AG10803 (cell line): ENCODE data around the gene SMYD3.
A peak's percentile ranks its signal among the peaks of the same experiment; 100 is the strongest.

ENCODE experiments used
- DNase-seq: peaks from one replicate; pipeline ENCODE4 v3.0.0; 2010; ENCODE audit warnings: low read depth
- H3K4me3 ChIP-seq: 2 replicates; pipeline ENCODE4 v1.5.1; 2011; ENCODE audit warnings: mild to moderate bottlenecking, low read length, control low read depth
- TF ChIP-seq, protein P1 (sequence below): conservative IDR thresholded peaks from 2 replicates; pipeline ENCODE4 v1.5.1; 2011; ENCODE audit warnings: mild to moderate bottlenecking, low read length, control low read depth, inconsistent platforms

Gene SMYD3

DNA sequence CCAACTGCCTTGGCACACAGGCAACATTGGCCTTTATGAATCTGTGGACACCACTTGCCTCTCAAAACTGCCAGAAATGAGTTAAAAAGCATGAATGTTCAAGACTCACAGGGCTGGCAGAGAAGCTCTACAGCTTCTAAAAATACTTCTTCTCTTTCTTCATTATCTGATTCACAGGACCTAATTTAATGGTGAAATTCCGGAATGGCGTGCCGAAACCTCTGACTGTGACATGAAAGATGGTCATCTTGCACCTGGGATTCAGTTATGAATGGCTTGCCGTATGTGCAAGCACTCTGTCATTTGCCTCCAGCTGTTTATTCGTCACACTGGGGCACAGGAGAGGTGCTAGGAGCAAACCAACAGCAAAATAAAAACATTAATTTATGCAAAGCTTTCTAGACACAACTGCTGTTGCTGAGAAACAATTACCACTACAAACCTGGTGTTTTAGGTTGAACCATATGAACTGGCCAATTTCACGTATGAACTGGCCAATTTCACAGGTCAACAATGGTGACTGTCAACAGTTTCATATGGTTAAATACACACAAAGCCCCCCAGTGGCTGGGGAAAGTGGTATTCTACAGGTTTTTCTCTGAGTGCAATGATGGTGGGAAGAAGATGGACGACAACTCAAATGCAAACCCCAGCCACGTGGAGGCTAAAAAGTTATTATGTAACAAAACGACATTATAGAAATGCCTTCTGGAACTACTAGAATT lies 704.0 kb downstream of the SMYD3 start:
- TF ChIP-seq, protein P1, sequence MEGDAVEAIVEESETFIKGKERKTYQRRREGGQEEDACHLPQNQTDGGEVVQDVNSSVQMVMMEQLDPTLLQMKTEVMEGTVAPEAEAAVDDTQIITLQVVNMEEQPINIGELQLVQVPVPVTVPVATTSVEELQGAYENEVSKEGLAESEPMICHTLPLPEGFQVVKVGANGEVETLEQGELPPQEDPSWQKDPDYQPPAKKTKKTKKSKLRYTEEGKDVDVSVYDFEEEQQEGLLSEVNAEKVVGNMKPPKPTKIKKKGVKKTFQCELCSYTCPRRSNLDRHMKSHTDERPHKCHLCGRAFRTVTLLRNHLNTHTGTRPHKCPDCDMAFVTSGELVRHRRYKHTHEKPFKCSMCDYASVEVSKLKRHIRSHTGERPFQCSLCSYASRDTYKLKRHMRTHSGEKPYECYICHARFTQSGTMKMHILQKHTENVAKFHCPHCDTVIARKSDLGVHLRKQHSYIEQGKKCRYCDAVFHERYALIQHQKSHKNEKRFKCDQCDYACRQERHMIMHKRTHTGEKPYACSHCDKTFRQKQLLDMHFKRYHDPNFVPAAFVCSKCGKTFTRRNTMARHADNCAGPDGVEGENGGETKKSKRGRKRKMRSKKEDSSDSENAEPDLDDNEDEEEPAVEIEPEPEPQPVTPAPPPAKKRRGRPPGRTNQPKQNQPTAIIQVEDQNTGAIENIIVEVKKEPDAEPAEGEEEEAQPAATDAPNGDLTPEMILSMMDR: no peak
- DNase-seq: peak; percentile 49
- no peak overlapping the region for H3K4me3 ChIP-seq

DNA sequence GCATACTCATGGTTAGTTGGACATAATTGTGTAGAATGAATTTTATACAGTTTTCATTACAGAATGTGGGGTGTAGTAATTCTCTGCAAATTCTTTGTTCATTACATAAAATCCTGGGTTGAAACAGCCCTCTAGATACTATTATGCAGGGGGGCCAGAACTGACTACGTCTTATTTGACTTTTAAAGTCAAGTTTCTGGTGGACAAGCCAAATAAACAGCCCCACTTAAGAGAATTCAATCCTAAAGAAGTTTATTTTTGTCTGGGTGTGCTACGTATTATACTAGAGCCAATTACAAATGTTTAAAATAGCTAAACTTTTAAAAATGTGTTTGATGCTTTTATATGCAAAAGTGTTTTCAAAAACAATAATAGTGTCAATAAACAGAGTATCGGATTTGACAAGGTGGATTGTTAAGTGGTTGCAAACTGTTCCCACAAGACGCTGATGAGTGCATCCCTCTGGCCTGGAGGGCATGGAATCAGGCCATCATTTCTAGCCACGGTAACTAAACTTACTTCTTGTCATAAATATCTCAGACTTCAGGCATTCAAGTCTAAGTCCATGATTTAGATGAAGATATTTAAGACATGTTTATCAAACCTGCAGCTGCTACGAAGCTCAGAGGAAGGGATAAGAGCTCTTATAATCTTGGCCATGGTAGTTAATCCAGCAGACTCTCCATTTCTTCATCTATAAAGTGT lies 706.0 kb downstream of the SMYD3 start:
- no peak for DNase-seq
- TF ChIP-seq, protein P1: no peak

DNA sequence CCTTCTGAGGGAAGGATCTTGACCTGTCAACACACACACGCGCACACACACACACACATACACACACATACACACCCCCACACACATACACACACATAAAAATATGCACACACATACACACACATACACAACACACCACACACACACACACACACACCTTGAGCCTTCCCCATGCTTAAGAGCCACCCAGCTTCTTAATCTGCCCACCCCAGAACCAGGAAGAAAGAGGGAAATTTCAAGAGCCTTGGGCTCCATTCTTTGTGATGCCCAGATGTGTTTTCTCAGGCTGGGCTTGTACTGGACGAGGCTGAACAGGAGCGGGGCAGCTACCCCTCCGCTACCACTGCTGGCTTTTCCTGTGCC lies 708.7 kb downstream of the SMYD3 start:
- DNase-seq: no peak
- TF ChIP-seq, protein P1: no peak
- no peak overlapping the region for H3K4me3 ChIP-seq

More for the DNA sequence above, 706.0 kb downstream of the SMYD3 start:
- no peak overlapping the region for H3K4me3 ChIP-seq

DNA sequence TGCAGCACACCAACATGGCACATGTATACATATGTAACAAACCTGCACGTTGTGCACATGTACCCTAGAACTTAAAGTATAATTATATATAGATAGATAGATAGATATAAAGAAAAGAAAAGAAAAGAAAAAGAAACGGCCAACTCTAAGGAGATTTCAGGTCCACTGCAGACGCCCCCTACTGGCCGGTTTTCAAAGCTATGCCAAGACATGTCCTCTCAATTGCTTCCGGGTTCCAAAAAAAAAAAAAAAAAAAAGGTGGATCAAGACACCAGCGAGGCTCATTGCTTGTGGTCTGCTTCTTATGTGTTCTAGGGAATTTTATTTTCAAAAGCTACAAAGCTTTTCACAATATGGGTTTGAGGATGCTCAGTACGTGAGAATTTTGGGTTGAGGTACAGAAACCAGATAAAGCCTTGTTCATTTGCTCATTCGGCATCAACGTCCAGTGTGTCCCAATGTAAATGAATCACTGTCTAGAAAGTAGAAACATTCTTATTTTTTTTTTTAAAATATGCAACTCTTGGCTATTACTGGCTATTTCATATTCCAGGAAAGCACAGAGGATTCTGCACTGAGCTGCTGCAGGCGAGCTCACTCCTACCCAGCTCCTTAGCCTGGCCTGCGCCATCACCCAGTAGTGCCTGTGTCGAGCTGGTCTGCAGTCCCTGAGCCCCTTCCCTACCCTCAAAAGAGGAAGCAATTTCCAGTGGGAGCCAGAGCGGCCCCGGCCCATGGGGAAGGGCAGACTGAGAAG lies 709.3 kb downstream of the SMYD3 start:
- no peak for DNase-seq
- H3K4me3 ChIP-seq: no peak overlapping the region
- TF ChIP-seq, protein P1: peak; percentile 45

DNA sequence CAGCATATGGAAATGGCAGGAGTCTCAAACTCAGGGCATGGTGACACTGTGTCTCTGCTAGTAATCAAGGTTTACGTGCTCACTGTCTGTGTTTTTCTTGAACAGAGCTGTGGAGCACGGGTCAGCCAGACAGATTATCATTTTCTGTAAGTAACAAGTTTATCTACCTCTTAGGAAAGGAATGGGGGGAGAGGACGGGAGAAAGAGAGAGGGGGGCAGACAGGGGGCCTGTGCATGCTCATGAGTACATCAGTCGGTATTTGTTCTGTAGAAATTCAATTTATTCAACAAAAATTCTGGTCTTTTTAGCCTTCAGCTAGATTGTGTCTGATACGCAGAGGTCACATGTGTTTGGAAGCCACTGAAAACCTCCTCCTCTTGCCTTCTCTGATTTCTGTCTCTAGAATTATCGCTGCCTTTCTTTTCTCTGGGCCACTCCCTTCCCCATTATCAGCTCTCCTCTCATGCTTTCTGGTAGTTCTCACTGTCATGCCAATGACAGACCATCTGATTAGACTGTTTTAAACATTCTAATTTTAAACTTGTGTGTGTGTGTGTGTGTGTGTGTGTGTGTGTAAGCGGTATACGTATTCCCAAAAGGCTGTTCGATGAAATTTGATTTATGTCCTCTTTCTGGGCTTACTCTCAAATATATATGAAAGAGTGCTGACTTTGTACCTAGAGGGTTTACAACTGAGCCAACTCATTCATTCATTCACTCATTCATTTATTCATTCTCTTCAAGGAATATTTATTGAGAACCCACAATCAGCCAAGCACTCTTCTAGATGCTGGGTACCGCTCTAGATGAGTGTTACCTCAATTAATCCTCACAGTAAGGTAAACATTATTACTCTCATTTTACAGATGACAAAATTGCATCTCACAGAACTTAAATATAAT lies 715.4 kb downstream of the SMYD3 start:
- DNase-seq: no peak
- TF ChIP-seq, protein P1: no peak
- H3K4me3 ChIP-seq: no peak overlapping the region

DNA sequence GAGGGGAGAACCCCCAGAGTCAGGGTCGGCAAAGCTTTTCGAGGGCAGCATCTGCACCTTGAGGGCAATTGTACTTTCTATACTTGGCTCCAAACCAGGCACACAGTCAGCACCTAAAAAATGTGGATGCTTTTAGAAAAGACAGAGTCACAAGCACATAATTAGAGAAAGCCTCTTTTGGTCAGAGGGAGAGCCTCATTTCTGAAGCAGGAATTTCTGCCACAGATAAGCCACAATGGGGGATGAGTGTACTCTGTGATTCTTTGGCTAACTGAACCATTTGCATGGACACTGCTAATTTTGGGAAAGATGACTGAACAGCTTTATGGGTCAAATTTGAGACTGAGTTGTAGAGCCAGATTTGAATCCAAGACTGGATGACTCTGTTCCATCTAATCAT lies 716.6 kb downstream of the SMYD3 start:
- peak; percentile 81 for DNase-seq
- H3K4me3 ChIP-seq: no peak overlapping the region
- TF ChIP-seq, protein P1: no peak
